Stimulated activated naive CD4-positive, alpha-beta T cell treated with Interleukin-2 at 50 U/mL for 16 hours (primary cell): ENCODE results near the gene PEX12.
A peak's percentile ranks its signal among the peaks of the same experiment; 100 is the strongest.
"Not testable (repeated sequence)": the region's sequence is repeated elsewhere in the genome, so short reads cannot be mapped to it uniquely, and the experiment has no call there.

Experiments used
- DNase-seq: peaks from one replicate; lab custom pipeline; 2025; lab: John Stamatoyannopoulos, UW

The PEX12 gene

DNA sequence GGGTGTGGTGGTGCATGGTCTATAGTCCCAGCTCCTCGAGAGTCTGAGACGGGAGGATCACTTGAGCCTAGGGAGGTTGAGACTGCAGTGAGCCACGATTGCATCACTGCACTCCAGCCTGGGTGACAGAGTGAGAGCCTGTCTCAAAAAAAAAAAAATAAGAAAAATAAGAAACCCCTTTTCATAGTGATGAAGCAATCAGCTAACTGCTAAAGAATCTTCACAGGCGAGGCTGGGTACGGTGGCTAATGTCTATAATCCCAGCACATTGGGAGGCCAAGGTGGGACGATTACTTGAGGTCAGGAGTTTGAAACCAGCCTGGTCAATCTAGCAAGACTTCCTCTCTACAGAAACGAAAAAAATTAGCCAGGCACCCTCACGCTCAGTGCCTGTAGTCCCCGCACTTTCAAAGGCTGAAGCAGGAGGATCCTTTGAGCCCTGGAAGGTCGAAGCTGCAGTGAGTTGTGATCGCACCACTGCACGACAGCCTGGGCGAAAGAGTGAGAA is 41.7 kb downstream of the PEX12 start:
- peak; percentile 17 for DNase-seq

DNA sequence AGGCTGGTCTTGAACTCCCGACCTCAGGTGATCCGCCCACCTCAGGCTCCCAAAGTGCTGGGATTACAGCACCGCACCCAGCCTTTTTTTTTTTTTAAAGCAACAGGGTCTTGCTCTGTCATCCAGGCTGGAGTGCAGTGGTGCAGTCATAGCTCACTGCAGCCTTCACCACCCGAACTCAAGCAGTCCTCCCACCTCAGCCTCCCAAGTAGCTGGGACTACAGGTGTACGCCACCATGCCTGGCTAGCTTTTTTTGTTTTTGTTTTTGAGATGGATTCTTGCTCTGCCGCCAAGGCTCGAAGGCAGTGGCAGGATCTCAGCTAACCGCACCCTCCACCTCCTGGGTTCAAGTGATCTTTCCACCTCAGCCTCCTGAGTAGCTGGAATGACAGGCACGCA is 43.0 kb downstream of the PEX12 start:
- DNase-seq: peak; percentile 14

DNA sequence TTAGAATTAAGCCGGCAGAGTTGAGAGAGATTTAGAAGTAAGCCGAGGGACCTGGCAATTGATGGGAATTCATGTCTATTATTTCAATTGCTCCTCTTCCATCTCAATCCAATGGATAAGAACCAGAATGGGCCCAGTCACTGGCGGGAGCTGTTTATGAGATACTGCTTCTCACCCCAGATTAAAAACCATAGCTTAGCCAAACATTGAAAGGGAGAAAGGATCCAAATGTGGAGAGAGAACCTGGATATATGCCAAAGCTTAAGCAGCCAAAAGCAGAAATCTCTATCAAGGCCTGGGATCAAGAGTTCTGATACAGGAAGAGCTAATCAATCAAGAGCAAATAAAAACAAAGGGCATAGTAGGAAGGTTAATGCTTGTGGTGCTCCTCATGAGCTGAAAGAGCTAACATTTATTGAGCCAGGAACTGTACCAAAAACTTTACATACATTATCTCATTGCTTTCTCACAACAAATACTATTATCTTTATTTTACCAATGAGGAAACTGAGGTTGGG is 43.7 kb downstream of the PEX12 start:
- no peak for DNase-seq

DNA sequence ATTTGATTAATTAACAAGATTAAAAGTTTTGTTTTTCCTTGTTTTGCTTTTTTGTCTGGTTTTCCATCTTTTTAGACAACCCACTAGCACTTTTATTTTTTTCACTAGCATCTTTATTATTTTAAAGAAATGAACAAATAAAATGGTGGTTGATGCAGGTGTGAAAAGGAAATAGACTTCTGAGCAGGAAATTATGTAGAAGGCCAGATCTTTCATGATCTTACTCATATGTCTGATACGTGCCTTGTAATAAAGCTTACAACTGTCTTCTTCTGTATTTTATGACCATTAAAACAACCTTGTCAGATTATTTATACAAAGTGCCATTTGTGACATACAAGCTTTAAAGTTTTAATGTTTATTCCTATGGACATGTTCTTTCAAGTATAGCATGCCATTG is 47.2 kb downstream of the PEX12 start:
- DNase-seq: no peak

DNA sequence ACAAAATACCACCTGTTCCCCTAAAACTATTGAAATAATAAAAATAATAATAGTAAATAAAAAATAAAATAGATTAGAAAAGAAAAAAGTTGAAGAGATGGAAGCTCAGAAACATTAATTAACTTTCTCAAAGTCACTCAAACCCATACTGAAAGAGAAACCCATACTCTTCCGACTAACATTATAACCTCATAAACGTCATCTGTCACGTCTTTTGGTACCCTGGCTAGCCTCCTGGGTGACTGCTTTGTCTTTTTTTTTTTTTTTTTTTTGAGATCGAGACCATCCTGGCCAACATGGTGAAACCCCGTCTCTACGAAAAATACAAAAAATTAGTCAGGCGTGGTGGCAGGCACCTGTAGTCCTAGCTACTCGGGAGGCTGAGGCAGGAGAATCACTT is 48.5 kb downstream of the PEX12 start:
- DNase-seq: no peak

DNA sequence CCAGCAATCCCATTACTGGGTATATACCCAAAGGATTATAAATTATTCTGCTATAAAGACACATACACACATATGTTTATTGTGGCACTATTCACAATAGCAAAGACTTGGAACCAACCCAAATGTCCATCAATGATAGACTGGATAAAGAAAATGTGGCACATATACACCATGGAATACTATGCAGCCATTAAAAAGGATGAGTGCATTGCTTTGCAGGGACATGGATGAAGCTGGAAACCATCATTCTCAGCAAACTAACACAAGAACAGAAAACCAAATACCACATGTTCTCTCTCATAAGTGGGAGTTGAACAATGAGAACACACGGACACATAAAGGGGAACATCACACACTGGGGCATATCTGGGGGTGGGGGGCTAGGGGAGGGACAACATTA is 49.0 kb downstream of the PEX12 start:
- not testable (repeated sequence) for DNase-seq
